HG02623 (cell line): Measurements from ENCODE around the gene CAT.

Experiments
- ATAC-seq: cut with Tn5 transposase; IDR thresholded peaks from one replicate; pipeline ENCODE4 v1.9.1; 2021; ENCODE audit warnings: moderate library complexity; ENCODE audit not compliant: unreplicated experiment

CAT gene

DNA sequence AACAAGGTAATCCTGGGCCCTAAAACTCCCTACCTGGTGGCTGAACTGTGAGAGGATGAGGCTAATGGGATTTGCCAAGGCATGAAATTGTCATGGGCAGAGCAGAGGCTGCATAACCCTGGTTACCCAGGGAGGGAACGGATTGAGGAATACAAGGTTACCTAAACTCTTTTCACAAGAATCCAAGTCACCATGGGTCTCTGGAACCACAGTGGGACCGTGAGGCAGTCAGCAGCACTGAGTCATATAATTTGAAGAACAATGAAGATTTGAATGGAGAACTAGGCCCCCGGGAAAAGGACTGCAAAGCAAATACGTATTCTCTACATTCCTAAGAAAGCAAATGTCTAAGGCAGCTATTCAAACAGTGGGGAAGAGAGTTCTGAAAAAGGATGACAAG lies 19.8 kb downstream of the CAT start:
- ATAC-seq = no peak

DNA sequence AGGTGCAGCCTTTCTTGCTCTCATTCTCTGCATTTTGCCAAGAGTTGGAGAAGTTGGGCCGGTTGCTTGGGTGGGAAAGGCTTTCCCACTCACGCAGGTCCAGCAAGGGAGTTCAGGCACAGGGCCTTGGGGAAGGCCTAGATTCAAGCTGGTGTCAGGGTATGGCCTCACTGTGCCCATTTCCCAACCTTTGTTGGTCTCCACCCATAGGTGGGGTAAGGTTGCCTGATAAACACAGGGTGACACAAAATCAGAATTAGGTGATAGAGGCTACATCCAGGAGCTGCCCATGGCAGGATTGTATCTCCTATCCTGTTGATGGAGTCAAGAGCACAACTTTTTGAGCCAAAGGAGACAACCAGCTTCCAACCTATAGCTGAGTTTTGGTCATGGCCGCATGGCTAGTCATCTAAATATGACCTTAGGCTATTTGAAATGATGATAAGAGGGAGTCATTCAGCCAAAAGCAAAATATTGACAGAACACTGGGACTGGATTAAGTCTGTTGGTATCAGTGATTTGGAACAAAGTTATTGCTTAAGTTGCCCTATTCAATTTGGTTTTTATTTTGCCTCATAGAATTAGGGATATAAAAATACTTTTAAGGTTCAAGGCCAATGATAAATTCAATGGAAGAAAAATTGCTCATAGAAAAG lies 20.9 kb downstream of the CAT start:
- no peak for ATAC-seq

DNA sequence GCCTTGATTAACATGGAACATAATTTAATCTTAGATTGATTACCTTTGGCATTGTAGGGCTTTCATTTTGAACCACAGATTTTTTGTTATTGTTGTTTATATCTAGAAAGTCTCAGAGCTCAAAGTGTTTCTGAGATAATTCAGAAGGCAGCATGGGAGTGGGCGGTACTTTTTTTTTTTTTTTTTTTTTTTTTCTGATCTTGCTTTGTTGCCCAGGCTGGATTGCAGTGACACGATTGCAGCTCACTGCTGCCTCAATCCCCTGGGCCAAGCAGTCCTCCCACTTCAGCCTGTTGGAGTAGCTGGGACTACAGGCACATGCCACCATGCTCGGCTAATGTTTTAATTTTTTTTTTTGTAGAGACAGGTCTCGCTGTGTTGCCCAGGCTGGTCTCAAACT lies 21.5 kb downstream of the CAT start:
- no peak for ATAC-seq

DNA sequence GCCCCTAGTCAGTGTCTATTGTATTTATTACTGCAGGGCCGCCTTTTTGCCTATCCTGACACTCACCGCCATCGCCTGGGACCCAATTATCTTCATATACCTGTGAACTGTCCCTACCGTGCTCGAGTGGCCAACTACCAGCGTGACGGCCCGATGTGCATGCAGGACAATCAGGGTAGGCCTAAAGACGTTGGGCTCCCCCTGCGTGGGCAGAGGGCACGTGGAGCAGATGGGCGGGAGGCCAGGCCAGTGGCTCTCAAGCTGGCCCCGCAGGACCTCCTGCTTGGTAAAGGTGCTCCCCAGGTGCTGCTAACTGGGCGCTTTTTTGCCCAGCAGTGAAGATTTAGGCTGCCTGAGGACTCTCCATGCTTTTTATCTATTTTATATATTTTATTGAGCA lies 22.5 kb downstream of the CAT start:
- no peak for ATAC-seq

DNA sequence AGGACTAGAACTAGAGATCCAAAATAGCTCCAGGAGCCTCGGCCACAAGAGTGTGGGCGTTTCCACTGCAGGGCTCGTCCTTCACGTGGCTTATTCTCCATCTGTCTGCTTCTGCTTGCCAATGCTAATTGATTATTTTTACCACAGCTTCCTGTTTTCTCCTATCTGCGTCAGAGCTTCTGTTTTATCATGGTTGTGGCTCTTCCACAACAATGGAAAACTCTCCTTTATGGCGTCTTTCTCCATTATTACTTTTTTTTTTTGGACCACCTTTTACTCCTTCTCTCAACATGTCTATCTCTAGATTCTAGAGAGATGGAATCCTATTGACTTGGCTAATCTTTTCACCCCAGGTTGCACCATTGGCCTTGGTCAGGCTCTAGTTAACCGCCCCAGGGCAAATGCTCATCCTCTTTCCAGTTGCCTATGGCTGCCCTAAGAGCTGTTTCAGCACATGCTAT lies 25.9 kb downstream of the CAT start:
- no peak for ATAC-seq

DNA sequence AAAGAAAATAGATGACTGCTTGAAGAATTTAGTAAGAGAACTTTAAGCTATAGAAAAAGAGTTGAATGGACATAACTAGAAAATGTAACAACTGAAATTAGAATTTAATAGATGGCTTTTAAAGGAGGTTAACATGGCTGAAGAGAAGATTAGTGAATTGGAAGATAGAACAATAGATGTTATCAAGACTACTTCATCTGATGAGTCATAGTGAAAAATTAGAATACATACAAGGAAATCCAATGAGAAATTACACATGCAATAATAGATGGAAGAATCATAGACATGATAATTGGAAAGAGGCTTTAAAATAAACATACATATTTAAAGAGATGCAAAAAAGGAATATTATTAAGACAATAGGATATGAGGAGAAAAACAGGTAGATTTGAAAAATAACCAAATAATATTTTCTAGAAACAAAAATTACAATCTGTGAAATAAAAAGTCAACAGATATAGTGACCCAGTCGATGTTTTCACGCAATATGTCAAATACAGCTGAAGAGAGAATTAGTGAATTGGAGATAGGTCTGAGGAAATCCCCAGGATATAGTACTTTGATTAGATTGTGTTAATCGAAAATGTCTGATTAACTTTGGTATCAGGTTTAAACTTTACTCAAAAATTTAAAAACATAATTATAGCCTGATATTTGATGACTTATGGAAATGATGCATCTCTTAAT lies 28.2 kb downstream of the CAT start:
- no peak for ATAC-seq

DNA sequence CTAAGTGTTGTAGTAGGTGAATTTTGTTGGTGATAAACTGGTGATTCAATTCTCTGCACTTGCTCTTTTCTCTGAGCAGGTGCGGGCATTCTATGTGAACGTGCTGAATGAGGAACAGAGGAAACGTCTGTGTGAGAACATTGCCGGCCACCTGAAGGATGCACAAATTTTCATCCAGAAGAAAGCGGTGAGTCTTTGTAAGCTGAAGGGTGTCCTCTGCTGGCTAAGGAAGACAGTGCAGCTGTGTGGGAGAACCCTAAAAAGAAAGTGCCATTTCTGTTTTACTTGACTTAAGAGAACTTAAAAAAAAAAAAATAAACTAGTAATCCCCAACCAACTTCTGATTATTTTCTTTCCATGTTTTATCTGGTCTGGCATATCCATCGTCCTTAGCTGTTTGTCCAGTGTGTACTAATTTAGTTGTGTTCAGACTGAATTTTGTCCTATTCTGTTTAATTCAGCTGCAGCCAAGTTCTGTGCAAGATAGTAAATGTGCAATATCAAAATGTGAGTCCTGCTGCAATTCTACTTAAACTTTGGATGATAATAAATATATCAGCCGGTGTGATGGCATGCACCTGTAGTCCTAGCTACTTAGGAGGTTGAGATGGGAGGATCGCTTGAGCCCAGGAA lies 29.6 kb downstream of the CAT start:
- no peak for ATAC-seq

DNA sequence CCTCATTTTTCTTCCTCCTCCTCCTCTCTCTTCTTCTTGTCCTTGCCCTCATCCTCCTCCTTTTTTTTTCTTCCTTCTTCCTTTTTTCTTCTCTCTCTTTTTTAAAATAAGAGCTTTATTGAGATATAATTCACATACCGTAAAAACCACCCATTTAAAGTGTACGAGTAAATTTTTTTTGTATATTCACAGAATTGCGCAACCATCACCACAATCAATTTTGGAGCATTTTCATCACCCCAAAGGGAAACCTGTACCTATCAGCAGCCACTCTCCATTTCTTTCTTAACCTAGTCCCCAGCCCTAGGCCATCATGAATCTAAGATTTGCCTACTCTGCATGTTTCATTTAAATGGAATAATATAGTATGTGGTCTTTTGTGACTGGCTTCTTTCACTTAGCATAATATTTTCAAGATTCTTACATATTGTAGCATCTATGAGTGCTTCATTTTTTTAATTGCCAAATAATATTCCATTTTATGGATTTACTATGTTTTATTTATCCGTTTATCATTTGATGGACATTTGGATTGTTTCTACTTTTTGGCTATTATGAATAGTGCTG lies 35.0 kb downstream of the CAT start:
- ATAC-seq = no peak

DNA sequence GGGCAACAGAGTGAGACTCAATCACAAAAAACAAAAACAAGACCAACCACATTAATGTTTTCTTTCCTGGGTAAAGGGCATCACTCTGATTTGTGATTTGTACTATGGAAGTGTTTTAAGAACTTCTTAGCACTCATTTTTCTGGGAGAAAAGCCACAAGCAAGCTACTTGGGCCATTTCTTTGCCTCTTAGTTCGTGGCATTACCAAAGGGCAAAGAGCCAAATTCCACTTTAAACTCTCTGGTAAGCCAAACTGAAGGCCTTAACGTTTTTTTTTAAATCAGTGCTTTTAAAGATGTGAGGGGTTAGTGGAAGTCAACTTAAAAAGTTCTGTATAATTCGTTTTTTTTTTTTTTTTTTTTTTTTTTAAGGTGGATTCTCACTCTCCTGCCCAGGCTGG lies 36.9 kb downstream of the CAT start:
- ATAC-seq = no peak

DNA sequence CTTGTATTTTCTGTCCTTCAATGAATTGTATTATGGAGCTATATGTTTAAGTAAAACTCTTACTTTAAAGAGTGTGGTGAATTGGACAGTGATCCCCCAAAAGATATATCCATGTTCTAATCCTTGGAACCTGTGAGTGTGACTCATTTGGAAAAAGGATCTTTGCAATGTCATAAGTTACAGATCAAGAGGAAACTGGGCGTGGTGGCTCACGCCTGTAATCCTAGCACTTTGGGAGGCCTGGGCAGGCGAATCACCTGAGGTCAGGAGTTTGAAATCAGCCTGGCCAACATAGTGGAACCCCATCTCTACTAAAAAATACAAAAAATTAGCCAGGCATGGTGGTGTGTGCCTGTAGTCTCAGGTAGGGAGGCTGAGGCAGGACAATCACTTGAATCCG lies 38.1 kb downstream of the CAT start:
- no peak for ATAC-seq

DNA sequence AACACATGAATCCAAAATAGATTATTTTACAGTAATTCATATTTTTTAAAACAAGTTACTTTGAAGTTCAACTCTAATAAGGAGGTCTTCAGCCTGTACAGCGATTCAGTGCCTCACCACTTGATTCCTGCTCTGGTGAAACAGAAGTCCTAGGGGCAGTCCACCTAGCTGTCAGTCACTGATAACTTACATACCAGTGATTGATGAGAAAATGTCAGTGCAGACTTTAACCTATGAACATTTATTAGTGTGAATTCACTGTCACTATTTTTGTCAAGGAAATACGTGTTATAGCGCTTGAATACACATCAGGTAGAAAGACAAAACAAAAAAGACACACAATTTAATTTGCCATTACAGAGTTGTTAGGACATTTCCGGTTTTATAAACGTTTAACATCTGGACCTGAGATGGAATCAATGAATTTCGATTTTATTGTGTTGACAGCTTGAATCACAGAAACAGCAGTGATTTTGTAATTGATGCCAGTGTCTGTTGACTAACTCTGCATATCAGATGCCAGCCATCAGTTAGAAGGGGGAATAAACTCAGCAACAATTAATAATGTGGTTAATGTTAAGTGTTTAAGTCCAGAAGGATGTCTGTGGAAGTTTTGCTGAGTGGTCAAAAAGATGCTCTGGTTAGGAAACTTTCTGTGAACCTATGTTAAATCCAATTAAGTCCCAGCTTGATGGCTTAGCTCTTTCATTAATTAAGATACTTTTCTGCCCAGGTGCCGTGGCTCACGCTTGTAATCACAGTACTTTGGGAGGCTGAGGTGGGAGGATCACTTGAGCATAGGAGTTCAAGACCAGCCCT lies 40.3 kb downstream of the CAT start:
- ATAC-seq = no peak

DNA sequence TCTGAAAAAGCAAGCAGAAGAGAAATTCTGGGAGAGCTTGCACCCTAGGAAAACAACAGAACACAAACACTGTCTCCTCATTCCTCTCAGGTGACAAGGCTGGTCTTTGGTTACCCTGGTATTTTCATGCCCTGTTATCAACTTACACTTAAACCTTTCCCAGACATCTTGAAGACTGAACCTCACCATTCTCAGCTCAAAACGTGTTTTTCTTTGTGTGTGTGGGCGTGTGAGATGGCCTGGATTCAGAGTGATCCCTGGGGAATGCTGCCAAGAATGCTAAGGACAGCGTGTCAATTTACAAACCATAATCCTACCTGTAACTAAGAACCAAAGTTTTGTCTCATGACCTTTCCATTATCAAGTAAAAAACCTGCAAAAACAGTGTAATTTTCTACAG lies 41.6 kb downstream of the CAT start:
- ATAC-seq = no peak

DNA sequence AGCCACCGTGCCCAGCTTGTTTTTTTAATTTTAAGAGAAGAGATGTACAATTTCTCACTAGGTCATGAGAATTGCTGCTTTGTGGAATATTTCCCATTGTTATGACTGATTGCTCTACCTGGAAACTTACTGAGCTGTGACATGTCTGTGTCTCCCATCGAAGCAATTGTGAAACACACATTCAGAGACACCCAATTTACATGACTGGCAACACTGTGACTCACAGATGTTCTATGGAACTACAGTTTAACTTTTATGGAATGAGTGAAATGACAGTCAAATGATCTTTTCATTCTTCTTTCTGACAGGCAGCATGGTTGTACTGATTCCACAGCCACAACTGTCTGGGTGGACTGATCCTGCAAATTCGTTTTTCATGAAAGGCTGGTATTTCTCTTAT lies 42.6 kb downstream of the CAT start:
- no peak for ATAC-seq

DNA sequence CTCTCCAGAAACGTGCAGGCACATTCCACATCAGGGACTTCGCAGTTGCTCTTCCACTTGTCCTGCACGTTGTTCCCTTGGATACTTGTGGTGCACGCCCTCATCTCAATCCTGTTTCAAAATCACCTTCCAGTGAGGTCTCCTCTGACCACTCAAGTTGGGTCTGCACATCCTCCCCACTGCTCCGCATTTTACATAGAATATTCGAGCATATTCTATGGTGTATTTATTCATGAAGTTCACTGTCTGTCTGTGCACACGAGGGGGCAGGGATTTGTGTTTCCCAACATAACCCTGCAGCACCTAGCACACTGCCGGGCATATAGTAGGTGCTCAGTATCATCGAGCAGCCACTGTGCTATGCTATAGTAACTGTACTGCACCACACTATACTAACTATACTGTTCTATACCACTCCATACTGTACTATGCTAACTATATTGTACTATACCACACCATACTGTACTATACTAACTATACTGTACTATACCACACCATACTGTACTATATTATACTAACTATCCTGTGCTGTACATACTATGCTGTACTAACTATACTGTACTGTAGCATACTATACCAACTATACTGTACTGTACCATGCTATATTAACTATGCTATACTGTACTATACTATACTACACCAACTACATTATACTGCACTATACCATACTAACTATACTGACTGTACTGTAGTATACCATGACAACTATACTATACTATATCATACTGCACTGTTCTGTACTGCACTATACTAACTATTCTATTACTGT lies 44.6 kb downstream of the CAT start:
- no peak for ATAC-seq

DNA sequence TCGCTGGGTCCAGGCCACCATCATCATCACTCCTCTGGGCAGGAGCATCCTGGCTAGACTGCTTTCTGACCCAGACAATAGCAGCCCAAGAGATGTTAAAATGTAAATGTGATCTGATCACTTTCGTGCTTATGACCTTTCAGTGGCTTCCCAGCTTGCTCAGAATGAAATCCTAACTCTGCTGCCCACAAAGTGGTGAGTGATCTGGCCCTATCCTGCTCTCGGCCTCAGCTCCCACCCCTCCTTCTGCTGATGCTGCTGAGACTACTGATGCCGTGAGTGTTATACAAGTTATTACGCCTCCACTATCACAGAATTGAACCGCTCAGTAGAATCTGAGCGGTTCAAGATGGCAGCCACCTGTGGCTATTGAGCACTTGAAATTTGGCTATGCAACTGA lies 48.7 kb downstream of the CAT start:
- ATAC-seq = no peak

DNA sequence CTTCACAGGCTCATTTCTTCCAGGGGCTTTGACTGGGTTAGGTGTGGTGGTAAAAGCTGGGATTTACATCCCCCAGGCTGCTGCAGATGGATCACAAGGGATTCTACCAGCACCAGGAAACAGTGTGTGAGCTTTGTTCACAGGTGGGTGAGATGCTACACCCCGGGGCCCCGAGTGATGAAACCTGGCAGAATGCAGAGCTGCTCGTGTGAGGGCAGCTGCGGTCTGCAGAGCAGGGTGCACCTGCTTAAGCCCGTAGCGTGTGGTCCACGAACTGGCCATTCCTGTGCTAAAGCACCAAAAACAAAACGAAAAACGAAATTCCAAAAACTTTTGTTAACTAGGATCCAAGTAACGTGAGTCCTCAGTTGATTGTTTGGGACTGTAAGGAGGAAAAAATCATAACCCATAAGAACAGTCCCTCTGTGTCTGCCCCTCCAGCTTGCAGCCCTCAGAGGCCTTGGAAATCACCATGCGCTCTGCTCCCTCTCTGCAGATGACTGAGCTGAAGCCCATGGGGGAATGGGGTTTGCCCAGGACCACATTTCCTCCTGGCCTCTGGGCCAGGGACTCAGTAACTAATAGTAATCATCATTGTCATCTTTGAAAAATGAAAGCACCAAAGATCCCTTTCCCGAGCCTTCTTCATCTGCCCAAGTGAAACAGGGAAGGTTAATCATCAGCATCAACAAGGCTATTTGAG lies 50.3 kb downstream of the CAT start:
- no peak for ATAC-seq

DNA sequence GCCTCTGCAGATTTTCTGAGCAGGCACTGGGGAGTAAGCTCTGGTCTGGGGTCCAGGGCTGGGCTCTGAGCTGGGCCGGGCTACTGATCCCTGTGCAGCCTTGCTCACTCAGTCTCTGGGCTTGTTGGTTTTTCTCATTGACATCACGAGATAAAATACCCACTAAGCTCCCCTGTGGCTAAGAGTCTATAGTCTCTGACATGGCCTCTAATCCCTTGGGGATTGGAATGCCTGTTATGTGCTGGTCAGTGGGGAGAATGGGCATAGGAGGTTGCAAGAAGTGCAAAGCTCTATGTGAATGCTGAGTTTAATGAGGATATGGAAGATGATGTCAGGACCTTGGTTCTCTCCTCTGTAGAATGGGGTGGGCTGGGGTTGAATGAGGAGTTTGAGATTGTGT lies 51.6 kb downstream of the CAT start:
- no peak for ATAC-seq

DNA sequence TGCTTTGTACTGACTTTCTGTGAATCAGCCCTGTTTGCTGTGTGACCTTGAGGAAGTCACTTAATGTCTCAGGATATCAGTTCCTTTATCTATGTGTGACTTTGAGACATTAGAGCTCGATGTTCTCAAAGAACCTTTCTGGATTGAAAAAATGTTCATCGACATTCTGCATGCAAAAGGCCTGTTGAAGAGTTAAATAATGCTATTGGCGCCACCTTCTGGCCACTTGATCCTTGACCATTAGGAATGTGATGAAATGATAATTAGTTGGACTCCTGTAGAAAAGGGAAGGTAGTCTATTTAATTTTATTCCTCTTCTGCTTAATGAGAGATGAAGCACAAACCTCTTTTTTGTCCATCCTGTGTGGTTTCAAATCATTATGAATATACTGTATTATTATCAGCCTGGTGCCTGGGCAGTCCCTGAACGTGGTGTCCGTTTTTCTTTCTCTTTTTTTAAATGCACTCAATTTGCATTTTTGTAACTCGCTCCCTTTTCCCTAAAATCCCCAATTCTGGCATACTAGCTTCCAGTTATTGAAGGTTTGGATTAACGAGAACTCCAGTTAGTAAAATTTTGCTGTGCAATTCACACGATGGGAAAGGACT lies 54.2 kb downstream of the CAT start:
- no peak for ATAC-seq

DNA sequence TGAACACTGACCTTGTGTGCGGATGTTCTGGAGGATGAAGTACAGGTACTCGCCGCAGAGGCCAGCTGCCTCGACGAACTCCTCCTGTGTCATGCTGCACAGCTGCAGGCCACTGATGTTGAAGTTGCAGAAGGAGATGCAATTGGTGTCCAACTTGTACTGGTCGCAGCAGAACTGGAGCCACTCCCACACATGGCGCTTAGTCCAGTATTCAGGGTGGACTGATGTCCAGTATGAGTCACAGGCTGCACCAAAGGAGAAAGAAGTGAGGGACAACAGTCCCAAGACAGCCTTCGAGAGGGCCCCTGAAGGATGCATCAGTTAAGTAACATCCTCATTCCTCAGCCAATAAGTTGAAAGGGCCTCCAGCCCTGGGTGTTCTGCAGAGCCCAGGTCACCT lies 54.7 kb downstream of the CAT start:
- ATAC-seq = no peak
